H1 (cell line): Measurements from ENCODE around the gene R3HCC1L.

ENCODE experiments used
- CTCF ChIP-seq, 3 experiments: IDR thresholded peaks; 1 replicate in 2 of 3; 2 replicates in 1 of 3; pipeline versions ENCODE4 v1.5.1 to v1.6.1; 2011; ENCODE audit warnings: low read length in 3 of 3, mild to moderate bottlenecking in 3 of 3, inconsistent platforms in 2 of 3, low read depth in 1 of 3, moderate library complexity in 1 of 3; ENCODE audit not compliant: insufficient read depth in 1 of 3; ENCODE audit errors: control extremely low read depth in 1 of 3
- EZH2 ChIP-seq: fragments of 200-600 bp; sonication (generic); IDR thresholded peaks from 2 replicates; pipeline ENCODE4 v1.7.1; 2012; ENCODE audit warnings: low read depth, mild to moderate bottlenecking, moderate library complexity, low read length, inconsistent platforms; ENCODE audit not compliant: severe bottlenecking
- JUN ChIP-seq: IDR thresholded peaks from 2 replicates; pipeline ENCODE4 v1.6.1; 2011; ENCODE audit warnings: low read depth, mild to moderate bottlenecking, improper control_type of control experiment, low read length
- POLR2A ChIP-seq, 2 experiments: IDR thresholded peaks; 1 replicate in 1 of 2; 2 replicates in 1 of 2; pipeline ENCODE4 v1.6.1; 2011; ENCODE audit warnings: low read depth in 2 of 2, low read length in 2 of 2, mild to moderate bottlenecking in 2 of 2; ENCODE audit errors: control extremely low read depth in 1 of 2
- SIN3A ChIP-seq, 2 experiments: IDR thresholded peaks in 1 of 2; conservative IDR thresholded peaks in 1 of 2; 2 replicates each; pipeline ENCODE4 v1.6.1; 2011 to 2012; ENCODE audit warnings: low read length in 2 of 2, improper control_type of control experiment in 1 of 2, low read depth in 1 of 2, mild to moderate bottlenecking in 1 of 2
- SP1 ChIP-seq: IDR thresholded peaks from 2 replicates; pipeline ENCODE4 v1.6.1; 2011; ENCODE audit warnings: low read depth, low read length

- TF ChIP-seq CTCF (IDR thresholded peaks at IDR 0.05; ENCODE audit: control extremely low read depth in 1 of 3, insufficient read depth in 1 of 3, low read depth in 1 of 3, low read length in 3 of 3) (no peak), POLR2A (IDR thresholded peaks at IDR 0.05; ENCODE audit: control extremely low read depth in 1 of 2, low read depth in 2 of 2, low read length in 2 of 2) (peak; percentile 1 to 41; a peak in 1 of 3 replicates), EZH2 (no peak), SP1 (no peak), SIN3A (conservative IDR thresholded peaks at IDR 0.05 in 1 of 2, IDR thresholded peaks at IDR 0.05 in 1 of 2; ENCODE audit: low read depth in 1 of 2, low read length in 2 of 2) (no peak), JUN (no peak)
Observed at GRCh38 chr10:98173260-98173659, 38.8 kb downstream of the R3HCC1L start.
